Gastrocnemius medialis (tissue), 4 donors: ENCODE data around the gene COL4A1.

Experiments used
- POLR2A ChIP-seq, 2 donors: fragments of 450-650 bp; IDR thresholded peaks; one replicate each; pipeline ENCODE4 v1.6.1; 2017; ENCODE audit warnings: antibody characterized with exemption in 2 of 2, mild to moderate bottlenecking in 2 of 2, moderate library complexity in 2 of 2
- TF ChIP-seq, protein P1 (sequence below), 5 experiments: fragments of 450-650 bp in 3 of 5; fragments of 200-600 bp in 2 of 5; sonication (generic) in 2 of 5; IDR thresholded peaks in 4 of 5; conservative IDR thresholded peaks in 1 of 5; 1 replicate in 4 of 5; 2 replicates in 1 of 5; pipeline ENCODE4 v1.5.1; 2016 to 2019; ENCODE audit warnings: antibody characterized with exemption in 5 of 5, mild to moderate bottlenecking in 3 of 5, moderate library complexity in 3 of 5

DNA sequence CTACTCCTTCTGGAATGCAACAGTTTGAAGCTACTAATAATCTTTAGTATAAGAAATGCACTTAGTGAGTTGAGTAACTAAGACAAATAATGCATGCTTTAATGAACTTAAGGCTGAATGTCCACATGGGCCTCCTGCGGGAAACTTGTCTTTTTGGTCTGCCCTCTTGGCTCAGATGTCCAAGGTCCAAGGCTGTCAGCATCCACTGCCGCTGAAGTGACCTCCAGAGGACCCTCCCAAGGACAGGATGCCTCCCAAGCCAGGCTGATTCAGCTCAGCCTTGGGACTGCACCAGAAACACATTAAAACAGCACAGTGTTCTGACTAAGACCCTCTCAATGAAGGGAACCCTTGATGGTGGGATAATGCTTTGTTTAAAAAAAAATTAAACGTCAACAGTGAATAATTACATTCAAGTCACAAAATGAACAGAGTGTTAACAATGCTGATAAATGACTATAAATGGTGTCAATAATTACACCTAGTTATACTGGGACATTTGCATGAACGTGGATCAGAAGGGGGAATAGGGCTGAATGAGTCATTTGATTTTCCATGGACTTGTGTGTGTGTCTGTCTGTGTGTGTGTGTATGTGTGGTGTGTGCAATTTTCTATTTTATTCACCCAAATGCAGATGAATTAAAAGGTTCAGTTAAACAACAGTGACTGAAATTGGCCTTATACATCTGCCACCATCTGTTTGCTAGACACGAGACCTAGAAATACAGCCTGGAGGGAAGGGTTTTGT lies 150.5 kb downstream of the COL4A1 start:
- TF ChIP-seq, protein P1, sequence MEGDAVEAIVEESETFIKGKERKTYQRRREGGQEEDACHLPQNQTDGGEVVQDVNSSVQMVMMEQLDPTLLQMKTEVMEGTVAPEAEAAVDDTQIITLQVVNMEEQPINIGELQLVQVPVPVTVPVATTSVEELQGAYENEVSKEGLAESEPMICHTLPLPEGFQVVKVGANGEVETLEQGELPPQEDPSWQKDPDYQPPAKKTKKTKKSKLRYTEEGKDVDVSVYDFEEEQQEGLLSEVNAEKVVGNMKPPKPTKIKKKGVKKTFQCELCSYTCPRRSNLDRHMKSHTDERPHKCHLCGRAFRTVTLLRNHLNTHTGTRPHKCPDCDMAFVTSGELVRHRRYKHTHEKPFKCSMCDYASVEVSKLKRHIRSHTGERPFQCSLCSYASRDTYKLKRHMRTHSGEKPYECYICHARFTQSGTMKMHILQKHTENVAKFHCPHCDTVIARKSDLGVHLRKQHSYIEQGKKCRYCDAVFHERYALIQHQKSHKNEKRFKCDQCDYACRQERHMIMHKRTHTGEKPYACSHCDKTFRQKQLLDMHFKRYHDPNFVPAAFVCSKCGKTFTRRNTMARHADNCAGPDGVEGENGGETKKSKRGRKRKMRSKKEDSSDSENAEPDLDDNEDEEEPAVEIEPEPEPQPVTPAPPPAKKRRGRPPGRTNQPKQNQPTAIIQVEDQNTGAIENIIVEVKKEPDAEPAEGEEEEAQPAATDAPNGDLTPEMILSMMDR (IDR thresholded peaks at IDR 0.05 in 4 of 5, conservative IDR thresholded peaks at IDR 0.05 in 1 of 5), result no peak
- TF ChIP-seq POLR2A (IDR thresholded peaks at IDR 0.05), result no peak
